ENCODE results near the gene BANP.

BANP gene

GRCh38 chr16:88072571-88073001, 121.4 kb downstream of the BANP start:
- no peak overlapping the region for H2BK5ac ChIP-seq (ENCODE audit: low read depth, low read length, poor library complexity)
- WGBS (ENCODE audit: extremely low coverage, insufficient coverage, insufficient read length): no CpG with 5 or more reads among the region's 23 CpGs
- no peak overlapping the region for H3K4ac ChIP-seq (ENCODE audit: low read depth, low read length)
- H3K27ac ChIP-seq (ENCODE audit: low read depth, low read length): no peak overlapping the region
- H4K12ac ChIP-seq (ENCODE audit: low read depth, low read length): no peak overlapping the region
- no peak overlapping the region for H3K9ac ChIP-seq (ENCODE audit: low read length)
- H4K91ac ChIP-seq (ENCODE audit: low read depth, low read length): no peak overlapping the region
- no peaks in the 10 kb centered on the region for H3K79me2 ChIP-seq (ENCODE audit: control insufficient read depth, insufficient read depth, low read length, poor library complexity)
- no peak for DNase-seq
- no peak overlapping the region for H2AK5ac ChIP-seq (ENCODE audit: low read length)
- peaks cover 36 to 41% of the 10 kb centered on the region in 2 experiments for H3K36me3 ChIP-seq (ENCODE audit: control insufficient read depth in 1 of 2, insufficient read depth in 2 of 2, low read length in 2 of 2)
- H2BK12ac ChIP-seq (ENCODE audit: low read length): no peak overlapping the region
- H3K23ac ChIP-seq (ENCODE audit: low read length): no peak overlapping the region
- H2AFZ ChIP-seq (ENCODE audit: insufficient read depth, low read length, poor library complexity): no peak overlapping the region
- no peaks in the 10 kb centered on the region for H3K79me1 ChIP-seq (ENCODE audit: low read length)
- no peak overlapping the region for H3K4me3 ChIP-seq (ENCODE audit: low read depth, low read length)
- no peak overlapping the region for H3K14ac ChIP-seq (ENCODE audit: low read length)
- H3K4me2 ChIP-seq (ENCODE audit: low read length): no peak overlapping the region
- no peaks in the 10 kb centered on the region for H3K9me3 ChIP-seq (ENCODE audit: insufficient read depth, low read depth, low read length)
- H3K18ac ChIP-seq (ENCODE audit: low read length): no peak overlapping the region
- H4K8ac ChIP-seq (ENCODE audit: low read depth, low read length): no peak overlapping the region
- H3K27me3 ChIP-seq (ENCODE audit: insufficient read depth, low read length): no peaks in the 10 kb centered on the region
- no peak overlapping the region for H2BK120ac ChIP-seq (ENCODE audit: insufficient read depth, low read length, poor library complexity)
- peaks cover 12% of the 10 kb centered on the region in 2 experiments for H3K4me1 ChIP-seq (ENCODE audit: control insufficient read depth in 1 of 2, insufficient read depth in 2 of 2, low read length in 2 of 2)

GRCh38 chr16:88073201-88073721, 122.0 kb downstream of the BANP start:
- Histone ChIP-seq H2AFZ (ENCODE audit: insufficient read depth, low read length, poor library complexity) (no peak overlapping the region), H3K23ac (ENCODE audit: low read length) (no peak overlapping the region), H4K91ac (ENCODE audit: low read depth, low read length) (no peak overlapping the region), H3K79me1 (ENCODE audit: low read length) (no peaks in the 10 kb centered on the region), H2BK12ac (ENCODE audit: low read length) (no peak overlapping the region), H3K9ac (ENCODE audit: low read length) (no peak overlapping the region), H3K79me2 (ENCODE audit: control insufficient read depth, insufficient read depth, low read length, poor library complexity) (no peaks in the 10 kb centered on the region), H2BK120ac (ENCODE audit: insufficient read depth, low read length, poor library complexity) (no peak overlapping the region), H3K27me3 (ENCODE audit: insufficient read depth, low read length) (no peaks in the 10 kb centered on the region), H3K18ac (ENCODE audit: low read length) (no peak overlapping the region), H4K12ac (ENCODE audit: low read depth, low read length) (no peak overlapping the region), H3K36me3 (ENCODE audit: control insufficient read depth in 1 of 2, insufficient read depth in 2 of 2, low read length in 2 of 2) (peaks cover 39 to 42% of the 10 kb centered on the region in 2 experiments), H3K4me1 (ENCODE audit: control insufficient read depth in 1 of 2, insufficient read depth in 2 of 2, low read length in 2 of 2) (peaks cover 15 to 17% of the 10 kb centered on the region in 2 experiments), H3K4ac (ENCODE audit: low read depth, low read length) (no peak overlapping the region), H2AK5ac (ENCODE audit: low read length) (no peak overlapping the region), H3K4me2 (ENCODE audit: low read length) (no peak overlapping the region), H3K4me3 (ENCODE audit: low read depth, low read length) (no peak overlapping the region), H2BK5ac (ENCODE audit: low read depth, low read length, poor library complexity) (no peak overlapping the region), H4K8ac (ENCODE audit: low read depth, low read length) (no peak overlapping the region), H3K27ac (ENCODE audit: low read depth, low read length) (no peak overlapping the region), H3K9me3 (ENCODE audit: insufficient read depth, low read depth, low read length) (no peaks in the 10 kb centered on the region), H3K14ac (ENCODE audit: low read length) (no peak overlapping the region)
- no CpG with 5 or more reads among the region's 36 CpGs for WGBS (ENCODE audit: extremely low coverage, insufficient coverage, insufficient read length)
- no peak for DNase-seq

GRCh38 chr16:88074041-88074440, 122.8 kb downstream of the BANP start:
- H3K79me2 ChIP-seq (ENCODE audit: control insufficient read depth, insufficient read depth, low read length, poor library complexity): no peaks in the 10 kb centered on the region
- no peak overlapping the region for H4K8ac ChIP-seq (ENCODE audit: low read depth, low read length)
- H3K27ac ChIP-seq (ENCODE audit: low read depth, low read length): no peak overlapping the region
- no peak overlapping the region for H2AFZ ChIP-seq (ENCODE audit: insufficient read depth, low read length, poor library complexity)
- H3K36me3 ChIP-seq (ENCODE audit: control insufficient read depth in 1 of 2, insufficient read depth in 2 of 2, low read length in 2 of 2): peaks cover 42 to 45% of the 10 kb centered on the region in 2 experiments
- H3K14ac ChIP-seq (ENCODE audit: low read length): no peak overlapping the region
- no peak overlapping the region for H2BK5ac ChIP-seq (ENCODE audit: low read depth, low read length, poor library complexity)
- WGBS (ENCODE audit: extremely low coverage, insufficient coverage, insufficient read length): no CpG with 5 or more reads among the region's 6 CpGs
- no peaks in the 10 kb centered on the region for H3K9me3 ChIP-seq (ENCODE audit: insufficient read depth, low read depth, low read length)
- no peak overlapping the region for H2AK5ac ChIP-seq (ENCODE audit: low read length)
- no peak overlapping the region for H2BK12ac ChIP-seq (ENCODE audit: low read length)
- no peak overlapping the region for H4K91ac ChIP-seq (ENCODE audit: low read depth, low read length)
- peaks cover 15 to 17% of the 10 kb centered on the region in 2 experiments for H3K4me1 ChIP-seq (ENCODE audit: control insufficient read depth in 1 of 2, insufficient read depth in 2 of 2, low read length in 2 of 2)
- H3K79me1 ChIP-seq (ENCODE audit: low read length): no peaks in the 10 kb centered on the region
- no peak overlapping the region for H3K23ac ChIP-seq (ENCODE audit: low read length)
- H3K4me2 ChIP-seq (ENCODE audit: low read length): no peak overlapping the region
- no peak for DNase-seq
- H3K18ac ChIP-seq (ENCODE audit: low read length): no peak overlapping the region
- H2BK120ac ChIP-seq (ENCODE audit: insufficient read depth, low read length, poor library complexity): no peak overlapping the region
- no peaks in the 10 kb centered on the region for H3K27me3 ChIP-seq (ENCODE audit: insufficient read depth, low read length)
- H4K12ac ChIP-seq (ENCODE audit: low read depth, low read length): no peak overlapping the region
- no peak overlapping the region for H3K9ac ChIP-seq (ENCODE audit: low read length)
- H3K4me3 ChIP-seq (ENCODE audit: low read depth, low read length): no peak overlapping the region
- no peak overlapping the region for H3K4ac ChIP-seq (ENCODE audit: low read depth, low read length)

GRCh38 chr16:88076211-88076931, 125.1 kb downstream of the BANP start:
- H2AFZ ChIP-seq (ENCODE audit: insufficient read depth, low read length, poor library complexity): no peak overlapping the region
- no peaks in the 10 kb centered on the region for H3K79me1 ChIP-seq (ENCODE audit: low read length)
- H4K91ac ChIP-seq (ENCODE audit: low read depth, low read length): no peak overlapping the region
- H3K9me3 ChIP-seq (ENCODE audit: insufficient read depth, low read depth, low read length): no peaks in the 10 kb centered on the region
- peaks cover 15 to 17% of the 10 kb centered on the region in 2 experiments for H3K4me1 ChIP-seq (ENCODE audit: control insufficient read depth in 1 of 2, insufficient read depth in 2 of 2, low read length in 2 of 2)
- H3K4ac ChIP-seq (ENCODE audit: low read depth, low read length): no peak overlapping the region
- H3K9ac ChIP-seq (ENCODE audit: low read length): no peak overlapping the region
- no peaks in the 10 kb centered on the region for H3K27me3 ChIP-seq (ENCODE audit: insufficient read depth, low read length)
- H4K12ac ChIP-seq (ENCODE audit: low read depth, low read length): no peak overlapping the region
- peak overlapping the region; percentile 49 for H3K14ac ChIP-seq (ENCODE audit: low read length)
- no peak overlapping the region for H4K8ac ChIP-seq (ENCODE audit: low read depth, low read length)
- WGBS (ENCODE audit: extremely low coverage, insufficient coverage, insufficient read length): no CpG with 5 or more reads among the region's 57 CpGs
- H2BK120ac ChIP-seq (ENCODE audit: insufficient read depth, low read length, poor library complexity): no peak overlapping the region
- H2BK5ac ChIP-seq (ENCODE audit: low read depth, low read length, poor library complexity): no peak overlapping the region
- peak overlapping the region; percentile 18 for H2BK12ac ChIP-seq (ENCODE audit: low read length)
- no peak for DNase-seq
- no peak overlapping the region for H3K4me2 ChIP-seq (ENCODE audit: low read length)
- peak overlapping the region; percentile 22 for H3K27ac ChIP-seq (ENCODE audit: low read depth, low read length)
- no peak overlapping the region for H3K4me3 ChIP-seq (ENCODE audit: low read depth, low read length)
- no peak overlapping the region for H3K23ac ChIP-seq (ENCODE audit: low read length)
- no peaks in the 10 kb centered on the region for H3K79me2 ChIP-seq (ENCODE audit: control insufficient read depth, insufficient read depth, low read length, poor library complexity)
- peaks cover 27 to 29% of the 10 kb centered on the region in 2 experiments for H3K36me3 ChIP-seq (ENCODE audit: control insufficient read depth in 1 of 2, insufficient read depth in 2 of 2, low read length in 2 of 2)
- H2AK5ac ChIP-seq (ENCODE audit: low read length): no peak overlapping the region
- H3K18ac ChIP-seq (ENCODE audit: low read length): peak overlapping the region; percentile 33

Data from trophoblast cell (in vitro differentiated cells and primary cell).